GM19238 (cell line): ENCODE measurements around the gene EIPR1.

ENCODE experiments used
- DNase-seq: peaks from one replicate; pipeline ENCODE4 v3.0.0; 2011; ENCODE audit warnings: low spot score; ENCODE audit not compliant: insufficient read length

EIPR1 gene

DNA sequence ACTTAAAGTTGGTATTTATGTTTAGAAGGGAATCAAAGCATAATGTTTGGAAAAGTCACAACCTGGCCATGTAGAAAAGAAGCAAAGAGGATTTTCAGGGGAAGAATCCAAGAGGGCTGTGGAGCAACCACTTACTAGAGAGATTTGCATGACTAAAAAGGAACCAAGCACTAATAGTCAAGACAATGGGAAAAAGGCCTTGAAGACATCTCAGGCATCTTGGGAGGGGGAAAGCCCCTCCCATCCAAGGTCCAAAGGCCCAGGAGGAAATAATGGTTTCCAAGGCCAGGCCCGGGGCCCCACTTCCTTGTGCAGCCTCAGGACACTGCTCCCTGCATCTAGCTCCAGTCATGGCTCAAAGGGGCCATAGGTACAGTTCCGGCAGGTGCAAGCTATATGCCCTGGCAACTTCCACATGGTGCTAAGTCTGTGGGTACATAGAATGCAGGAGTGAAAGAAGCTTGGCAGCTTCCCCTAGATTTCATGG, 128.1 kb downstream of the EIPR1 start:
- DNase-seq, result no peak

DNA sequence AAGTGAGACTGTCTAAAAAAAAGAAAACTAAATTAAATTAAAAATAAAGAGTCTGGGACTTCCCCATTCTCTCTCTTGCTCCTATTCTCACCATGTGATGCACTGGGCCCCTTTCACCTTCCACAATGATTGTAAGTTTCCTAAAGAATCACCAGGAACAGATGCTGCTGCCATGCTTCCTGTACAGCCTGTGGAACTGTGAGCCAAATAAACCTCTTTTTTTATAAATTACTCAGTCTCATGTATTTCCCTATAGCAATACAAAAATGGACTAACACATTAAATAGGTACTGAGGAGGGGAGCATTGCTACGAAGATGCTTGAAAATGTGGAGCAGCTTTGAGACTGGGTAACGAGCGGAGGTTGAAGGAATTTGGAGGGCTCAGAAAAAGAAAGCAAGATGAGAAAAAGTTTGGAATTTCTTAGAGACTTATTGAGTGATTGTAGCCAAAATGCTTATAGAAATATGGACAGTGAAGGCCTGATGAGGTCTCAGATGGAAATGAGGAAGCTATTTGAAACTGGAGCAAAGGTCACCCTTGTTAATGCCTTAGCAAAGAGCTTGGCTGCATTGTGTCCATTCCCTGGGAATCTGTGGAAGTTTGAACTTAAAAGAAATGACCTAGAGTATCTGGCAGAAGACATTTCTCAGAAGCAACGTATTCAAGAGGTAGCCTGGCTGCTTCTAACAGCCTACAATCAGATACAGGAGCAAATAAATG, 128.7 kb downstream of the EIPR1 start:
- DNase-seq, result no peak

- DNase-seq, result no peak
These were observed 130.5 kb downstream of the EIPR1 start for GRCh38 chr2:3246928-3247714.

- DNase-seq, result no peak
These were observed 131.2 kb downstream of the EIPR1 start for GRCh38 chr2:3246406-3246805.

GRCh38 chr2:3244486-3244885, 133.1 kb downstream of the EIPR1 start:
- DNase-seq, result no peak

GRCh38 chr2:3243804-3244203, 133.8 kb downstream of the EIPR1 start:
- DNase-seq, result no peak

DNA sequence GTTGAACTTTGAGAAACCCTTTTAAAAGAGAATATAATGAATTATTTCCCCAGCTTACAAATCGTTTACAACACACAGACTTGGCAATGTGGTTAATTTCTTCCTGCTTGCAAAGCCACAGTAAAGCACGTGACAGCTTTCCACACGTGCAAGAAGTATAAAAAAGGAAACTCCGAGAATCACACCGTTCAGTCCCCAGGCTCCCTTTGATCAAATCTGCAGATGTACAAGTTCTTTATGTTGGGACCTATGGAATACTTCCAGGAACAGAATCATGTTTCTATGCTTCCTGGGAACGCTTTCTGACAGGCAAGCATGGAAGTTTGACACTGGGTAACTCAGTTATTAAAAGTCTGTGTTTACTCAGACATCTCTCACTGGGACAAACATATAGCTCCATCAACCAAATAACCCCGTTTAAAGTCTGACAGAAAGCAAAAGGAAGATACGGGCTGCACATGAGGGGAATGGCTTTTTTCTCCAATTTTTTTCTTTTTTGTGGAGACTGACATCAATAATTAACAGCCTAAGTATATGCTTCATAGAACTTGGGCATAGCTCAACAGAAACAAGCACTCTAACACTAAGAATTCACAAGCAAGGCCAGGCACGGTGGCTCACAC, 134.8 kb downstream of the EIPR1 start:
- DNase-seq, result no peak

DNA sequence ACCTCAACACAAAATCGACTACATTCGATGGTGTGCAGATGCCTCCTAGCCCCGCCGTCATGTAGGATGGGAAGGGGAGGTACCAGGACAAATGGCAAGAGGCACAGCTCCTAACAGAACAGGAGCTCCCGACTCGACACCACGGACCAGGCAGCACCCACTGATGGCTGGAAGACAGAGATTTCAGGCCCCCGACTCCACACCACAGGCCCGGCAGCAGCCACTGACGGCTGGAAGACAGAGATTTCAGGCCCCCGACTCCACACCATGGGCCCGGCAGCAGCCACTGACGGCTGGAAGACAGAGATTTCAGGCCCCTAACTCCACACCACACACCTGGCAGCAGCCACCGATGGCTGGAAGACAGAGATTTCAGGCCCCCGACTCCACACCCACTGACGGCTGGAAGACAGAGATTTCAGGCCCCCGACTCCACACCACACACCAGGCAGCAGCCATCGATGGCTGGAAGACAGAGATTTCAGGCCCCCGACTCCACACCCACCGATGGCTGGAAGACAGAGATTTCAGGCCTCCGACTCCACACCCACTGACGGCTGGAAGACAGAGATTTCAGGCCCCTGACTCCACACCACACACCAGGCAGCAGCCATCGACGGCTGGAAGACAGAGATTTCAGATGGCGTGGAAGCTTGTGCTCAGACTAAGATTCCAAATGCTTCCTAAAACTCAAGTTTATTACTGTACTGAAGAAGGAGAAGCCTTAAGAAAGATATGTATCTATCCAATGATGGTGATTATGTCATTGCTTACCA, 135.5 kb downstream of the EIPR1 start:
- no peak for DNase-seq

GRCh38 chr2:3238951-3239841, 138.4 kb downstream of the EIPR1 start:
- DNase-seq, result no peak

DNA sequence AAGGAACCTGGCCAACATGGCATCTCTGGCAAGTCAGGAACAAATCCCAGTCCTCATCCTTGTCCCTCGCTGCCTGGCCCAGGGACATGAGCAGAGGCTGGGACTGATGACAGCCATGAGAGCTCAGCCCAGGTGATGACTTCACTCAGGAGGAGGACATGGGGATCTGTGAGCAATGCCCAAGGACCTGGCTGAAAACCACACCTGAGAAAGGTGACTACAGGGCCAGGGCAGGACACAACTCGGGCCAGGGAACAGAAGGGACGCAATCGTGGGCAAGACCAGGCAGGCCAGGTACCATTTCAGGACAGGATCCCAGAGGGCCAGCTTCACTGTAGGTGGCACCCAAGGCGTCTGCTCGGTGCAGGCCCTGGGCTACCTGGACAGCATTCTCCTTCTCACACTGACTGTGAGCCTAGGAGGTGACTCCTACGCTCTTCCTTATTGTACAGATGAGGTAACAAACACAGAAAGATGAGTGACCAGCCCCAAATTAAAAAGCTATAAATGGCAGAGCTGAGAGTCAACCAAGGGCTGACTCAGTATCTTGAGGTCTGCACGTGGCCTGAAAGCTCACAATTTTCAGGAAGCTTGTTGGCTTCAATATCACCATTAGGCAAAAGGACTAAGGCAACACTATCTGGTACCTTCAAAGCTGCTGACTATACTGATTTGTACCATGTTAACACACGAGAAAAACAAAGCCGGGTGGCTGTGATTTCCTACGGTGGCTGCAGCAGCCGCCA, 141.1 kb downstream of the EIPR1 start:
- no peak for DNase-seq

- no peak for DNase-seq
These were observed 143.7 kb downstream of the EIPR1 start for GRCh38 chr2:3233877-3234276.

DNA sequence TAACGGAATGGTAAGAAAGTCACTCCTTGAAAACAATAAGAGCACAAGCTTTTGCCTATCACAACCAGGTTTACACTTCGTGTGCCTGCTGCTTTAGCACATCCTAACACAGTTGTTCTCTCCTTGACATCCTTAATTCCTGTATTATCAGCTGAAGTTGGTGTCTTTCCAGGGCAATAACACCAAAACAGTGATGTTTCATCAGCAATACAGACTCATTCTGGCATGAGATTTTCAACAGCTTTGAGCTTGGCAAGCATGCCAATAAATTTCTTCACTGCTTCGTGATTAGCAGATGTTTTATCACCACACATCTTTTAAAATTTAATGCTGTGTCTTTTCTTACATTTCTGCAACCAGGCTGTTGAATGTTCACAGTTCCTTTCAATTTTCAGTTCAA, 148.4 kb downstream of the EIPR1 start:
- no peak for DNase-seq

- no peak for DNase-seq
These were observed 152.9 kb downstream of the EIPR1 start for GRCh38 chr2:3224681-3225080.

DNA sequence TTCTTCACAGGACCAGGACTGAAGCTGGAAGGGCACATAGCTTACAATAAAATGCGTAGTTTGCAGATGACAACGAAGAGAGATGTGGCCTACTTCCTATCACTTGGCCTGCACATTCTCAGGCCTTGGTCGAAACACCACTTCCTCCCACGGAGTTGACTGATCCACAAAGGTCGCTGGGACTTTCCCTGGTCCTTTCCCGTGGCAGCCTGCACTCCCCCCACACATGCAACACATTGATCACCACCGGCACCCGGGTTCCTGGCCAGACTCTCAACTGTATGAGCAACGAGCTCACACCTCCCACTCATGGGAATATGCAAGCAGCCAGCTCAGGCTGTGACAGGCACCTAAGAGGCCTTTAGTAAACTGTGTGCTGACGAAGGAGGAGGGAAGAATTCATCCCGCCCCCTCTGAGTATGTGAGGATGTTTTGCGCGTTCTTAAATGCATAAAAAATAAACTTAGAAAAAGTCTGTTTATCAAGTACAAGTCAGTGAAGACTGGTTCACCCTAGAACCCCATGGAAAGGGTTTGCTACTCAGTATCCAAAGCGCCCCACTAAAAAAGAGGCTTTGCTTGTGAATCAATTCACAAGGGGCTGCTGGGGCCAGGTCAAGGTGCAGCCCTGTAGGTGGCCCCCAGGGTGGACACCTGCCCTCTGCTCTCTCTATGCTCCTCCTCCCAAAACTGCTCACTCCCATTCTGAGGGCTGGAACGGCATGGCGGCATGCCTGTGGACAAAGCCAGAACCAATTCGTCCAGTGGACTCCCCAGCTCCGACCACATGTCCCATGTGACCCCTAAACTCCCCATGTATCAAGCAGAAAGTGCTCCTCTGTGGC, 154.3 kb downstream of the EIPR1 start:
- peak; percentile 47 for DNase-seq

DNA sequence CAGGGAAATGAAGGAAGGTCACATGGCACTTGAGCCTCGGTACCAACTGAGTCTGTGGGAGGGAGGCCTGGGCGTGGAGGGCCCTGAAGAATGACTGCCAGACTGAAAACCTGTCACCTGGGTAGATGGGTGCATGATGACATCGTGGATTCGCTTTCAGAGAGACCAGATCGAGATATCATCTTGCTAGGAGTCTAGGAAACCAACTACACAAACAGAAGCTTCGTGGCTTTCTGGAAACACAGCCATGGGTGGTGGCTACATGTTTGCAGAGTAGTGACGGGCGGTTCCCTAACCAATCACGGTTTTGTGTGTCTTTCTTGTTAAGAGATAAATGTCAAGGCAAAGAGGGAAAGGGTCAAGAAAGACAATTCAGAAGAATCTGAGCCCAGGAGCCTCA, 155.0 kb downstream of the EIPR1 start:
- no peak for DNase-seq

DNA sequence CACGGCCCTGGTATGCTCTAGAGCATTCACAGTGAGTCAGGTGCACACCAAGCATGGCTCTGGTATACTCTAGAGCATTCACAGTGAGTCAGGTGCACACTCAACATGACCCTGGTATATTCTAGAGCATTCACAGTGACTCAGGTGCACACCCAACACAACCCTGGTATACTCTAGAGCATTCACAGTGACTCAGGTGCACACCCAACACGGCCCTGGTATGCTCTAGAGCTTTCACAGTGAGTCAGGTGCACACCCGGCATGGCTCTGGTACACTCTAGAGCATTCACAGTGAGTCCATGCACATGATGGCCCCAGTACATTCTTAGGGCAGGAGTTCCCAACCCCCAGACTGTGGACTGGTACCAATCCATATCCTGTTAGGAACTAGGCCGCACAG, 158.1 kb downstream of the EIPR1 start:
- DNase-seq, result no peak

DNA sequence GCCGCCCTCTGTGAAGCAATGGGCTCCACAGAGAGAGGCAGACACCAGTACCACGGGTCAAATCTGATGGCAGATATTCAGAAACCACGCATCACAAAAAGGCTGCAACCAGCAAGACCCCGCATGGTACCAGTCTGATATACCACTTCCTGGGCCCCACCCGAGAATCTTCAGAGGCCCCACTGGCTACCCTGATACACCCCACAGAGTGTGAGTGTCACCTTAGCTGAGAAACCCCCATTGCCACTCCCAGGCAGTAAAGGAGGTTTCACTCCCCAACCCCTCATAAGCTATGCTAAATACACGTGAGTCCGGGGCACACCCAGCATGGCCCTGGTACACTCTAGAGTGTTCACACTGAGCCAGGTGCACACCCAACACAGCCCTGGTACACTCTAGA, 160.0 kb downstream of the EIPR1 start:
- DNase-seq, result no peak

- no peak for DNase-seq
These were observed 160.7 kb downstream of the EIPR1 start for GRCh38 chr2:3216841-3217495.
